ES-I3 (cell line): ENCODE measurements around the gene LRRC72.

Experiments
- H3K36me3 ChIP-seq: 2 replicates; pipeline ENCODE4 v1.6.1; 2013; ENCODE audit warnings: mild to moderate bottlenecking, low read length, control low read depth, moderate library complexity; ENCODE audit not compliant: insufficient read depth
- H3K4me1 ChIP-seq: 2 replicates; pipeline ENCODE4 v1.6.1; 2013; ENCODE audit warnings: mild to moderate bottlenecking, control low read depth, low read length; ENCODE audit not compliant: insufficient read depth
- H3K9ac ChIP-seq: 2 replicates; pipeline ENCODE4 v1.6.1; 2013; ENCODE audit warnings: low read depth, mild to moderate bottlenecking, low read length, moderate library complexity
- H3K9me3 ChIP-seq: 2 replicates; pipeline ENCODE4 v1.6.1; 2013; ENCODE audit warnings: mild to moderate bottlenecking, low read length, moderate library complexity; ENCODE audit not compliant: control insufficient read depth, insufficient read depth

The LRRC72 gene

GRCh38 chr7:16546921-16547505 is 20.4 kb downstream of the LRRC72 start:
- Histone ChIP-seq H3K9ac (no peak overlapping the region), H3K9me3 (no peaks in the 10 kb centered on the region), H3K36me3 (no peaks in the 10 kb centered on the region), H3K4me1 (no peaks in the 10 kb centered on the region)

DNA sequence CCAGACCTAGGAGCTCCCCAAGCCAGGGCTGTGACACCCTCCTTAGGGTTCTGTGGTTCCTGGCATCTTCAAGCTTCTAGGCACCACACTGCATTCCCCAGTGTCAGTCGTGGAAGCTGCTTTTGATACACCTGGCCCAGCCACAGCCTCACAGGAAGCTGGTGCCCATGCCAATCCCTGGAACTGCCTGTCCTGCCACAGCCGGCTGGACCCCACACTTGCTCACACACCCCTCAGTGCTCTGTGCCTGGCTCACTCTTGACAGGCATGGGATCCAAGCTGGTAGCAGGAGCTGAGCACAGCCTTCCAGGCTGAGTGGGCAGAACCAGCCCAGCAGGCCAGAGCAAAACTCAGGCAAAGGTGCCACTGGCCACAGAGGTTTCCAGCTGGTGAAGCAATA is 21.8 kb downstream of the LRRC72 start:
- Histone ChIP-seq H3K9me3 (no peaks in the 10 kb centered on the region), H3K9ac (no peak overlapping the region), H3K4me1 (no peaks in the 10 kb centered on the region), H3K36me3 (no peaks in the 10 kb centered on the region)

DNA sequence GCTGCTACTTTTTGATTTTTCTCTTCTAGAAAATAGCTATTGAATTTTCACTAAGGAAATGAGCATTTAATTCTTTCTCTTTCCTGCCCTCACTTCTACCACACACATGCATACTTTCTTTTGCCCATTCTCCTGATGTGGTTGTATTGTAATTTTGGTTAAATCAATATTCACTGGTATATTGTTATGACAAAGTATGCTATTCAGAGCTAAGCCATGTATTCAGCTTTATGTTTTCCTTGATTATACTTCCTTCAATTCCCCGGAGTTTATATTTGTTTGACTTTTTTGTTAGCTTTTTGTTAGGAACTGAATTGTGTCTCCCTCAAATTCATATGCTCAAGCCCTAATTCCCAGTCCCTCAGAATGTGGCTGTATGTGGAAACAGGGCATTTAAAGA is 24.0 kb downstream of the LRRC72 start:
- Histone ChIP-seq H3K9ac (no peak overlapping the region), H3K4me1 (no peaks in the 10 kb centered on the region), H3K9me3 (no peaks in the 10 kb centered on the region), H3K36me3 (no peaks in the 10 kb centered on the region)

DNA sequence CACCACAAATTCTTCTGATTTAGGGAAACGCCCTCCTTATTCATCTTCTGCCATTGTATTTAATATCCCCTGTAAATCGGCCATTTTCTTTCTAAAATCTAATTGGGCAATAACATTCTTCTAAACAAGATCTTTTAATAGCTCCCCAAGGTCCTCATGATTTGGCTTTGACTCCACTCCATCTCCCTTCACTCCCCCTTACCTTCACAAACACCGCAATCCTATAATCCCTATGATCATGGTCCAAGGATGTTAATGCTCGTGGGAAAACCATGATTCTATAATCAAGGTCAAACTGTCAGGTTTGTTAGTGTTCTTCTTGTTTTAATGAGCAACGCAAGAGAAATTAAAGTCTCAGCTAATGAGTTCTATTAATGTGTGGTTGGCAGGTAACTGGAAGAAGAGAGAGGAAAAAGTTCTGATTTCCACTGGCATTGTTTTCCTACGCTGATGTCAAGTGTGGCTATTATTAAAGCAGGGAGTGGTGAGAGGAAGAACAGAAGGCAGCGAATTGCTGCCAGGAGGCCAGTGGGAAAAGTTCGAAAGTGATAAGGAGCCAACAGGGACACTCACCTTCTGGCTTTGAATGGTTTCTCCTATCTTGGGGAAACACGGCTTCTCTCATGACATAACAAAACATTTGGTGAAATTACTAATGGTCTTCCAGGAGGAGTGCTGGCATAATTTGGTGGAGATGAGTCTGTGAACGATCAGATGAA is 28.1 kb downstream of the LRRC72 start:
- no peaks in the 10 kb centered on the region for H3K4me1 ChIP-seq
- H3K36me3 ChIP-seq: no peaks in the 10 kb centered on the region
- H3K9ac ChIP-seq: no peak overlapping the region
- no peaks in the 10 kb centered on the region for H3K9me3 ChIP-seq

- Histone ChIP-seq H3K4me1 (no peaks in the 10 kb centered on the region), H3K9ac (no peak overlapping the region), H3K36me3 (no peaks in the 10 kb centered on the region), H3K9me3 (no peaks in the 10 kb centered on the region)
Measured at GRCh38 chr7:16556359-16556758, 29.7 kb downstream of the LRRC72 start.

DNA sequence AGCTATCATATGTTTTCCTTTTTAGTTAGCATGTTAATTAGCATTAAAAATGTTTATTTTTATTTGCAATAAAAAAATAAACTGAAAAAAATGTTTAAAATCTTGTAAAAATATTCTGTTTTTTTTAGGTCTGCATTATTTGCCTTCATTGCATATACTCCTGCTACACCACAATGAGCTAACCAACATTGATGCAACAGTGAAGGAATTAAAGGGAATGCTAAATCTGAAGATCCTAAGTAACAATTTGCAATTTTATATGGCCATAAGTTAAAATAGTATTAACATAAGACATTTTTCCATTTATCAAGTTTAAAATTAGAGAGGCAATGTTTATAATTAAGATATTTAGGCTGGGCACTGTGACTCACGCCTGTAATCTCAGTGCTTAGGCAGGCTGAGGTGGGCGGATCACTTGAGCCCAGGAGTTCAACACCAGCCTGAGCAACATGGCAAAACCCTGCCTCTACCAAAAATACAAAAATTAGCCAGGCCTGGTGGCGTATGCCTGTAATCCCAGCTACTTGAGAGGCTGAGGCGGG is 32.2 kb downstream of the LRRC72 start:
- Histone ChIP-seq H3K9me3 (no peaks in the 10 kb centered on the region), H3K36me3 (no peaks in the 10 kb centered on the region), H3K4me1 (peaks cover 4% of the 10 kb centered on the region; the same call in 1 of the 2 replicates), H3K9ac (no peak overlapping the region)

- H3K9me3 ChIP-seq: no peaks in the 10 kb centered on the region
- H3K4me1 ChIP-seq: peaks cover 4% of the 10 kb centered on the region; the same call in 1 of the 2 replicates
- no peak overlapping the region for H3K9ac ChIP-seq
- no peaks in the 10 kb centered on the region for H3K36me3 ChIP-seq
Measured at GRCh38 chr7:16559497-16560179, 33.0 kb downstream of the LRRC72 start.

DNA sequence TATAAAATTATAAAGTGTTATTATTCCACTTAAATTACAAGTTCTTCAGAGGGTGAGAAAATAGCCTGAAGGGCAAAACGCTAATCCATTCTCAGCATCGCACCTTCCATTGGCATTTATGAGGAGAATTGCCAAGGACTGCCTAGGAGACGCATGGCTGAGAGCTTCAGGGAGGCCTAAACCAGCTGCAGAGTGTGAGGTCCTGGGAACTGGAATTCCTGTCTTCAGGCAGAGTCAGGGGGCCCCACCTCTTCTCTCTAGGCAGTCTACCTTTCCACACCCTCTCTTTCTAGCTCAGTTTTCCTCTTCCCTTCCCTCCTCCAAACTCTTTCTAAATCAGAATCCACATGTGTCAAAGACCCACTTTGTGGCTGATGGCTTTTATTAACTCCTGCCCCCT is 35.3 kb downstream of the LRRC72 start:
- H3K4me1 ChIP-seq: peaks cover 4% of the 10 kb centered on the region; the same call in 1 of the 2 replicates
- H3K36me3 ChIP-seq: no peaks in the 10 kb centered on the region
- H3K9ac ChIP-seq: no peak overlapping the region

GRCh38 chr7:16562456-16563220 is 36.0 kb downstream of the LRRC72 start:
- no peak overlapping the region for H3K9ac ChIP-seq
- peaks cover 4% of the 10 kb centered on the region; the same call in 1 of the 2 replicates for H3K4me1 ChIP-seq
- H3K9me3 ChIP-seq: no peaks in the 10 kb centered on the region
- H3K36me3 ChIP-seq: no peaks in the 10 kb centered on the region

More for the DNA sequence above, 35.3 kb downstream of the LRRC72 start:
- H3K9me3 ChIP-seq: no peaks in the 10 kb centered on the region

GRCh38 chr7:16563281-16564022 is 36.8 kb downstream of the LRRC72 start:
- Histone ChIP-seq H3K9me3 (no peaks in the 10 kb centered on the region), H3K9ac (no peak overlapping the region), H3K36me3 (no peaks in the 10 kb centered on the region), H3K4me1 (peaks cover 4% of the 10 kb centered on the region; the same call in 1 of the 2 replicates)

DNA sequence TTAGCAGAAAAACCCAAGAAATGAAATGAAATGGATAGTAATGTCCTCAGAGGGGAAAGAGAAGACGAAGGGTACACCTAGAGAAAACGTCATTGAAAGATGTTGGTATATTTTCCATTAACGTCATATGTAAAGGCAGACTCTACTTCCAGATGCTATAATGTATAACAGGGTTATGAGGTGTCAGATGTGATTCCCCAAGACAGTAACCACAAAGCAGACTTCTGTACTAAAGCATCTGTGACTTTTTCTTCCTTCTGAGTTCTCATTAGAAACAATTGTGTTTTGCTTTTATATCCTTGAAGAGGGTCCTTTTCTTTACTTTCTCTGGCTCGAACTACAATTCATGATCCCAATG is 37.4 kb downstream of the LRRC72 start:
- Histone ChIP-seq H3K9me3 (no peaks in the 10 kb centered on the region), H3K9ac (no peak overlapping the region), H3K4me1 (peaks cover 4% of the 10 kb centered on the region; the same call in 1 of the 2 replicates), H3K36me3 (no peaks in the 10 kb centered on the region)

DNA sequence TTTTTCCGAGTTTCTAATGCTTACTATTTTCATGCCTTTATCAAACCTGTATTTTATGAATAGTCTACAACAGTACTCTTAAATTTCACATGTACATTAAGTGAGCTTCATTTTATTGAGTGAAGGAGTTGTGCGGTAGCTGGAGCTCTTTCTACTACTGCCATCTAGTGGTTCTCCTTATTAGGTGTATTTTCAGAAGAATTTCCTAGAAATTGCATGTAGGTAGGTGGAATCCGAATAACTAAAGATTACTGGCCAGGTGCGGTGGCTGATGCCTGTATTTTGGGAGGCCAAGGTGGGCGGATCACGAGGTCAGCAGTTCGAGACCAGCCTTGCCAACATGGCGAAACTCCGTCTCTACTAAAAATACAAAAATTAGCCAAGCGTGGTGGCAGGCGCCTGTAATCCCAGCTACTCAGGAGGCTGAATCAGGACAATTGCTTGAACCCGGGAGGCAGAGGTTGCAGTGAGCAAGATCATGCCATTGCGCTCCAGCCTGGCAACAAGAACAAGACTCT is 38.3 kb downstream of the LRRC72 start:
- H3K4me1 ChIP-seq: peaks cover 4% of the 10 kb centered on the region; the same call in 1 of the 2 replicates
- H3K9ac ChIP-seq: no peak overlapping the region
- H3K9me3 ChIP-seq: no peaks in the 10 kb centered on the region
- no peaks in the 10 kb centered on the region for H3K36me3 ChIP-seq

GRCh38 chr7:16571941-16572340 is 45.3 kb downstream of the LRRC72 start:
- no peaks in the 10 kb centered on the region for H3K4me1 ChIP-seq
- no peaks in the 10 kb centered on the region for H3K9me3 ChIP-seq
- H3K36me3 ChIP-seq: no peaks in the 10 kb centered on the region
- no peak overlapping the region for H3K9ac ChIP-seq
